ENCODE data around the gene ZNF771.
"Not testable (repeated sequence)": the region's sequence is repeated elsewhere in the genome, so short reads cannot be mapped to it uniquely, and the experiment has no call there.

ZNF771 gene

GRCh38 chr16:30438835-30439234 lies 31.4 kb downstream of the ZNF771 start:
- DNase-seq: no peak

GRCh38 chr16:30439720-30440348 lies 32.4 kb downstream of the ZNF771 start:
- no peak for DNase-seq

- DNase-seq: no peak
These were observed 36.2 kb downstream of the ZNF771 start for GRCh38 chr16:30443631-30444030.

- no peak for DNase-seq
These were observed 37.1 kb downstream of the ZNF771 start for GRCh38 chr16:30444231-30445148.

GRCh38 chr16:30445149-30445407 lies 37.7 kb downstream of the ZNF771 start:
- DNase-seq: no peak

GRCh38 chr16:30445408-30446202 lies 38.2 kb downstream of the ZNF771 start, which contains the start of gene SEPHS2:
TSS of gene SEPHS2 (minus strand) at chr16:30445874. CDS start at chr16:30445727, 147 bp downstream.
- peak; percentile 95 for DNase-seq

- no peak for DNase-seq
These were observed 38.8 kb downstream of the ZNF771 start for GRCh38 chr16:30446203-30446595.

- no peak for DNase-seq
These were observed 40.3 kb downstream of the ZNF771 start for GRCh38 chr16:30447512-30448226.

- no peak for DNase-seq
These were observed 41.7 kb downstream of the ZNF771 start for GRCh38 chr16:30449116-30449435.

- not testable (repeated sequence) for DNase-seq
These were observed 45.5 kb downstream of the ZNF771 start for GRCh38 chr16:30452709-30453580.

- DNase-seq: no peak
These were observed 48.9 kb downstream of the ZNF771 start for GRCh38 chr16:30456302-30456701.

- no peak for DNase-seq
These were observed 49.9 kb downstream of the ZNF771 start for GRCh38 chr16:30457256-30457655.

GRCh38 chr16:30457743-30458560 lies 50.5 kb downstream of the ZNF771 start:
- DNase-seq: no peak

- DNase-seq: no peak
These were observed 51.4 kb downstream of the ZNF771 start for GRCh38 chr16:30458561-30459394.

GRCh38 chr16:30459456-30459855 lies 52.0 kb downstream of the ZNF771 start:
- DNase-seq: no peak

GRCh38 chr16:30461426-30461825 lies 54.0 kb downstream of the ZNF771 start:
- not testable (repeated sequence) for DNase-seq

- DNase-seq: no peak
These were observed 56.7 kb downstream of the ZNF771 start for GRCh38 chr16:30464078-30464477.

Data from left hindlimb (tissue), 1 donor.